Measurements from ENCODE around the gene AP2A2. TPM values are rescaled to one million over a fixed set of nuclear protein-coding genes. Genes with fewer than 3 reads are reported as not detected.

Gene AP2A2
- total and polyA plus RNA-seq, 10 donors = 32.7 to 321 (median 153) TPM

DNA sequence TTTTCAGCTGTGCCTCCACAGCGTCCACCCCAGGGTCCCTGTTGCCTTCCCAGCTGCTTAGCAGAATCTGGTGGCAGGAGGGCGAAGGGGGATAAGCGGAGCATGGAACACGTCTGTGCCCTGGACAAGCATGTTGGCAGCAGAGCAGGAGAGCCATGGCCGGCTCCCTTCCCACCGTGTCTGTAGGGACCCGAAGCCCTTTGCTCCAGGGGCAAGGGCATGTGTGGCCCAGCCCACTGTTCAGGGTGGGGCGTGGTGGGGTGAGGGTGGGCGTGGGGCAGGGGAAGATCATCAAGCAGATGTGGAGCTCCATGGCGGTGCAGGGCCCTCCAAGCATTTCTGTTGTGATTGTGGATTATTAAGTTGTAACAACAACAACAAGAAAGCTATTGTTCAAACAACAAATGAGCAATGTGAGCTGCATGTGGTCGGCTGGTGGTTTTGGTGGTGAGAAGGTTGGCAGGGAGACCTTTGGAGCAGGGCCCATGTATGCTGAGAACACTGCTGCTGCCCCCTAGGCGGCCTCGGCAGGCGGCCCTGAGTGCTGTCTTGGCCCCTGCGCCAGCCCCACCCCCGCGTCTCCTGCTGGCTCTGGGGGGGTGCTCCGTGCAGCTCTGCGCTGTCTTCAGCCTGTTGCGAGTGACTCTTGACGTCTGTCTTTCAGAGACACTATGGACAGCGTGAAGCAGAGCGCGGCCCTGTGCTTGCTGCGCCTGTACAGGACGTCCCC, 50.9 kb downstream of the AP2A2 start:
- 62 to 77% (median 64%) methylated on average over 24 to 26 of the region's 26 CpGs for WGBS, 5 donors
- no peak overlapping the region for H3K4me3 ChIP-seq
- intact Hi-C loops (cut with DNase I; ENCODE audit: low total_unique reads) = no loop called here
- TF ChIP-seq, protein P1, sequence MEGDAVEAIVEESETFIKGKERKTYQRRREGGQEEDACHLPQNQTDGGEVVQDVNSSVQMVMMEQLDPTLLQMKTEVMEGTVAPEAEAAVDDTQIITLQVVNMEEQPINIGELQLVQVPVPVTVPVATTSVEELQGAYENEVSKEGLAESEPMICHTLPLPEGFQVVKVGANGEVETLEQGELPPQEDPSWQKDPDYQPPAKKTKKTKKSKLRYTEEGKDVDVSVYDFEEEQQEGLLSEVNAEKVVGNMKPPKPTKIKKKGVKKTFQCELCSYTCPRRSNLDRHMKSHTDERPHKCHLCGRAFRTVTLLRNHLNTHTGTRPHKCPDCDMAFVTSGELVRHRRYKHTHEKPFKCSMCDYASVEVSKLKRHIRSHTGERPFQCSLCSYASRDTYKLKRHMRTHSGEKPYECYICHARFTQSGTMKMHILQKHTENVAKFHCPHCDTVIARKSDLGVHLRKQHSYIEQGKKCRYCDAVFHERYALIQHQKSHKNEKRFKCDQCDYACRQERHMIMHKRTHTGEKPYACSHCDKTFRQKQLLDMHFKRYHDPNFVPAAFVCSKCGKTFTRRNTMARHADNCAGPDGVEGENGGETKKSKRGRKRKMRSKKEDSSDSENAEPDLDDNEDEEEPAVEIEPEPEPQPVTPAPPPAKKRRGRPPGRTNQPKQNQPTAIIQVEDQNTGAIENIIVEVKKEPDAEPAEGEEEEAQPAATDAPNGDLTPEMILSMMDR (IDR thresholded peaks at IDR 0.05 in 8 of 11, conservative IDR thresholded peaks at IDR 0.05 in 3 of 11) = no peak
- TF ChIP-seq POLR2A (IDR thresholded peaks at IDR 0.05) = no peak
- peak in 2 of 3 donors; percentile 25 to 68 for TF ChIP-seq POLR2AphosphoS5 (IDR thresholded peaks at IDR 0.05)
- H3K9me3 ChIP-seq = no peaks in the 10 kb centered on the region
- no peaks in the 10 kb centered on the region for H3K27me3 ChIP-seq (replicated peaks in 1 of 7)
- DNase-seq = no peak
- peaks cover 7 to 96% (median 74%) of the 10 kb centered on the region in 6 donors for H3K36me3 ChIP-seq
- H3K4me1 ChIP-seq = peaks cover 4 to 58% (median 40%) of the 10 kb centered on the region in 6 donors
- H3K27ac ChIP-seq = peak overlapping the region in 6 of 8 donors; percentile 13 to 79 (median 66)

DNA sequence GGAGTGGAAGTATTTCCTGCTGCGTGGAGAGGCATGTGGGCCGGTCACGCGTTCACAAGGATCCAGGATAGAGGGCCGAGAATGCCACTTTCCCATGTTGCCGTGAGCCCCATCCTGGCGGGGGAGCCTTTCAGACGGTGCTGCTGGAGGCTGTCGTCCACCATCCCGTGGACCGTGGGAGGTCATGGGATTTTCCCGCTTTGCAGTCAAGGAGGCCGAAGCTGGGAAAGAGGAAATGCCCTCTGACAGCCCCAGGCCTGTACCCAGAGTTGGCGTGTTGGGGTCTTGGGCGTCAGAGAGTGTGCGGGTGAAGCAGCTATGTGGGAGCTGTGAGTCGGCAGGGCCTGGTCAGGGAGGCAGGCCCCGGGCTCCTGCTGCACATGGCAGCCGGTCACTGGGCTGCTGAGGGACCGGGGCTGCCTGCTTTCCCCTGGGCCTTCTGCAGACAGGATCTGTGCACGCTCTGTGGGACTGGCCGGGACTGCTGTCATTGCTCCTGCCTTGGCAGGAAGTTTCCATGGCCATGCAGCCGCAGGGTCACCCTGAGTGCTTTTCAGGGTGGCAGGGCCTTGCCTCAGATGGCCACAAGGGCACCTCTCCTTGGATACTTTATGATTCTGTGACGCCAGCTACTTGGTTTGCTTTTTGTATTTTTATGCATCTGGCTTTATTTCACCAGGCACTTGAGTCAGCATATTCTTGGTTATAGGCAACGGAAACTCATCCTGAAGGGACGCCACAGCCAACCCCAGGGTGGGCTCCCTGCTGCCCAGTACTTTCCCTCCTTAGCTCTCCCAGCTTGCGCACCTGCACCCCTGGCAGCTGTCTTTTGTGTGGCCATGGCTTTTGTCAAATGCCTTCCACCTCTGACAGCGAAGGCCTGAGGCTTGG, 52.4 kb downstream of the AP2A2 start:
- no peaks in the 10 kb centered on the region for H3K27me3 ChIP-seq (replicated peaks in 1 of 7)
- TF ChIP-seq, protein P1 (IDR thresholded peaks at IDR 0.05 in 8 of 11, conservative IDR thresholded peaks at IDR 0.05 in 3 of 11) = peak in 8 of 11 experiments; percentile 10 to 50 (median 40)
- TF ChIP-seq POLR2A (IDR thresholded peaks at IDR 0.05) = no peak
- peak; percentile 73 to 82 (median 73) for TF ChIP-seq POLR2AphosphoS5 (IDR thresholded peaks at IDR 0.05)
- peaks cover 0 to 96% (median 69%) of the 10 kb centered on the region in 6 donors for H3K36me3 ChIP-seq
- intact Hi-C loops (cut with DNase I; ENCODE audit: low total_unique reads) = no loop called here
- 66 to 81% (median 79%) methylated on average over 20 to 28 of the region's 28 CpGs for WGBS, 5 donors
- H3K9me3 ChIP-seq = no peaks in the 10 kb centered on the region
- peak; percentile 85 for DNase-seq
- no peak overlapping the region for H3K4me3 ChIP-seq
- peak overlapping the region in 6 of 8 donors; percentile 17 to 79 (median 66) for H3K27ac ChIP-seq
- peaks cover 4 to 54% (median 37%) of the 10 kb centered on the region in 6 donors for H3K4me1 ChIP-seq

DNA sequence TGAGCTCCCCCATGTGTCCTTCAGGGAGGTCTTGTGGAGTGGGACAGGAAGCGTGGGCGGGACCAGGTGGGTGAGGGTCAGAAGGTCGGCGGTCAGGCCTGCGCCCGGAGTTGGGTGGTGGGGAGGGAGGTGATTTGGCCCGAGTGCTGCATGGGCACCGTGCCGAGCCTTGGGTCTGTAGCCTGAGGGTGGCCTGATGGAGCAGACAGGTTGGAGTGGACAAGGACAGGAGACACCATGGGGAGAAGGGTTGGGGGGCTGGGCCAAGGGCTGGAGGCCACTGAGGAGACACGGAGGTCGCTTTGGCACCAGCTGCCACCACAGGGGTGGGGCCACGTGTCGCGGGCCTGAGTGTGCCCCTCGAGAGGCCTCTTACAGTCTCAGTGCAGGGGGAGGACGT, 53.1 kb downstream of the AP2A2 start:
- WGBS, 5 donors = 64 to 79% (median 72%) methylated on average over 11 to 16 of the region's 16 CpGs
- TF ChIP-seq, protein P1 (IDR thresholded peaks at IDR 0.05 in 8 of 11, conservative IDR thresholded peaks at IDR 0.05 in 3 of 11) = no peak
- no peak for TF ChIP-seq POLR2A (IDR thresholded peaks at IDR 0.05)
- TF ChIP-seq POLR2AphosphoS5 (IDR thresholded peaks at IDR 0.05) = peak in 1 of 3 donors; percentile 2
- Histone ChIP-seq H3K27ac (peak overlapping the region in 6 of 8 donors; percentile 17 to 79 (median 66)), H3K36me3 (peaks cover 0 to 96% (median 65%) of the 10 kb centered on the region in 6 donors), H3K9me3 (no peaks in the 10 kb centered on the region), H3K27me3 (replicated peaks in 1 of 7) (no peaks in the 10 kb centered on the region), H3K4me1 (peaks cover 4 to 54% (median 37%) of the 10 kb centered on the region in 6 donors), H3K4me3 (no peak overlapping the region)
- DNase-seq = no peak
- intact Hi-C loops (cut with DNase I; ENCODE audit: low total_unique reads) = no loop called here
